Endothelial cell of umbilical vein (primary cell): ENCODE data around the gene KCNK1. TPM values are rescaled to one million over a fixed set of nuclear protein-coding genes. Genes with fewer than 3 reads are reported as not detected.

Experiments used
- BruUV-seq: library from RNA; stranded (reverse); fragments of 400-500 nt; replicated peaks from 2 replicates; lab custom pipeline; 2021; lab: Mats Ljungman, UMichigan
- CTCF ChIA-PET: fragments of 300-600, 350-600 bp; sonication (Branson Sonifier 250); formaldehyde crosslinking; loops from one replicate; lab custom pipeline; 2021; ENCODE audit warnings: antibody characterized with exemption, inconsistent platforms; lab: Charles Lee
- POLR2A ChIA-PET: fragments of 300-600, 350-600 bp; sonication (Branson Sonifier 250); formaldehyde crosslinking; loops from one replicate; lab custom pipeline; 2021; ENCODE audit warnings: antibody characterized with exemption, inconsistent platforms; lab: Charles Lee
- DNase-seq: peaks from one replicate; pipeline ENCODE4 v3.0.0-alpha.2; 2011; ENCODE audit warnings: low read depth, low spot score
- FAIRE-seq: peaks from 2 replicates; lab custom pipeline; 2011; peaks lifted over from hg19 to GRCh38; lab: Jason Lieb, UNC
- H2AFZ ChIP-seq: 2 replicates; pipeline ENCODE4 v1.6.0; 2012; ENCODE audit warnings: low read depth, low read length, control low read depth, inconsistent platforms
- H3K27ac ChIP-seq: 2 replicates; pipeline ENCODE4 v1.5.1; 2011; ENCODE audit warnings: low read depth, mild to moderate bottlenecking, control low read depth, low read length, moderate library complexity; ENCODE audit not compliant: insufficient read depth
- H3K27me3 ChIP-seq, 2 experiments: 2 replicates each; pipeline versions ENCODE4 v1.6.0 to v1.6.1; 2011; ENCODE audit warnings: low read length in 2 of 2, mixed read lengths in 1 of 2; ENCODE audit not compliant: control insufficient read depth in 2 of 2, insufficient read depth in 2 of 2
- H3K36me3 ChIP-seq, 2 experiments: 2 replicates in 1 of 2; 3 replicates in 1 of 2; pipeline ENCODE4 v1.5.1; 2011; ENCODE audit warnings: low read length in 2 of 2, mild to moderate bottlenecking in 1 of 2, moderate library complexity in 1 of 2; ENCODE audit not compliant: control insufficient read depth in 2 of 2, insufficient read depth in 2 of 2; ENCODE audit errors: extremely low read depth in 1 of 2
- H3K4me1 ChIP-seq: 3 replicates; pipeline ENCODE4 v1.5.1; 2011; ENCODE audit warnings: mild to moderate bottlenecking, low read length; ENCODE audit not compliant: control insufficient read depth, insufficient read depth; ENCODE audit errors: extremely low read depth
- H3K4me2 ChIP-seq: 2 replicates; pipeline ENCODE4 v1.6.1; 2011; ENCODE audit warnings: low read length, control low read depth, mixed read lengths; ENCODE audit not compliant: insufficient read depth
- H3K4me3 ChIP-seq, 3 experiments: fragments of 200-600 bp in 1 of 3; sonication (generic), shearing (Covaris generic) in 1 of 3; replicated peaks in 1 of 3; 2 replicates each; pipeline ENCODE4 v1.5.1; 2011 to 2016; ENCODE audit warnings: control low read depth in 3 of 3, low read length in 3 of 3, mild to moderate bottlenecking in 2 of 3, inconsistent platforms in 1 of 3, low read depth in 1 of 3, moderate library complexity in 1 of 3; ENCODE audit not compliant: insufficient read depth in 1 of 3
- H3K79me2 ChIP-seq: 2 replicates; pipeline ENCODE4 v1.6.0; 2012; ENCODE audit warnings: low read length, inconsistent platforms; ENCODE audit not compliant: control insufficient read depth, insufficient read depth
- H3K9ac ChIP-seq: replicated peaks from 2 replicates; pipeline ENCODE3; 2011; ENCODE audit warnings: low read length, control low read depth; ENCODE audit not compliant: insufficient read depth; ENCODE audit errors: extremely low read depth
- H3K9me1 ChIP-seq: replicated peaks from 3 replicates; pipeline ENCODE4 v1.6.0; 2011; ENCODE audit warnings: mild to moderate bottlenecking, low read length; ENCODE audit not compliant: control insufficient read depth, insufficient read depth; ENCODE audit errors: extremely low read depth
- H3K9me3 ChIP-seq: replicated peaks from 2 replicates; pipeline ENCODE4 v1.5.1; 2012; ENCODE audit warnings: low read length, inconsistent platforms; ENCODE audit not compliant: control insufficient read depth, insufficient read depth
- H4K20me1 ChIP-seq: replicated peaks from 2 replicates; pipeline ENCODE3; 2011; ENCODE audit warnings: mild to moderate bottlenecking, low read length; ENCODE audit not compliant: control insufficient read depth, insufficient read depth; ENCODE audit errors: extremely low read depth
- EZH2 ChIP-seq: IDR thresholded peaks from 2 replicates; pipeline ENCODE4 v1.6.1; 2012; ENCODE audit warnings: borderline replicate concordance, low read depth, mild to moderate bottlenecking, moderate library complexity, low read length, inconsistent platforms; ENCODE audit not compliant: severe bottlenecking
- FOS ChIP-seq: IDR thresholded peaks from 2 replicates; pipeline ENCODE4 v1.6.1; 2011; ENCODE audit warnings: mild to moderate bottlenecking, low read length, moderate library complexity, borderline replicate concordance; ENCODE audit not compliant: insufficient read depth
- GATA2 ChIP-seq: IDR thresholded peaks from 2 replicates; pipeline ENCODE4 v1.7.0; 2011; ENCODE audit warnings: low read depth, mild to moderate bottlenecking, moderate library complexity, mixed read lengths, low read length; ENCODE audit not compliant: insufficient read length, insufficient read depth
- JUN ChIP-seq: IDR thresholded peaks from 2 replicates; pipeline ENCODE4 v1.6.1; 2011; ENCODE audit warnings: borderline replicate concordance, low read depth; ENCODE audit not compliant: insufficient read length, insufficient read depth
- MYC ChIP-seq: IDR thresholded peaks from one replicate; pipeline ENCODE4 v1.6.1; 2011; ENCODE audit warnings: mild to moderate bottlenecking, low read depth, low read length
- POLR2A ChIP-seq: IDR thresholded peaks from 2 replicates; pipeline ENCODE4 v1.6.1; 2012; ENCODE audit warnings: low read depth, mild to moderate bottlenecking, control low read depth, low read length
- POLR2AphosphoS5 ChIP-seq: IDR thresholded peaks from 2 replicates; pipeline ENCODE4 v1.6.1; 2012; ENCODE audit warnings: low read depth, mild to moderate bottlenecking, control low read depth, low read length, moderate library complexity; ENCODE audit not compliant: insufficient read depth
- dilution Hi-C: fragments of 300-500 bp; cut with MboI; formaldehyde crosslinking; loops from one replicate; pipeline ENCODE4 v1.15.0; 2019; ENCODE audit warnings: low sequenced_read_pairs; ENCODE audit not compliant: extremely low pct_ligation_motif_present
- intact Hi-C: fragments of 100-400 bp; cut with micrococcal nuclease; formaldehyde crosslinking; loops from one replicate; pipeline ENCODE4 v1.10.0; 2022
- polyA plus RNA-seq, 4 experiments: library from polyadenylated mRNA; depleted of rRNA in 3 of 4; stranded (reverse) in 3 of 4; unstranded in 1 of 4; fragments of >200 nt; gene quantifications; 2 replicates each; pipeline versions ENCODE4 v1.2.1 to v1.2.3, GENCODE V29; 2011 to 2012; ENCODE audit warnings: missing spikeins in 1 of 4
- total RNA-seq: library from RNA; stranded (reverse); gene quantifications from 2 replicates; pipeline ENCODE4 v1.2.3, GENCODE V29; 2021
- TF ChIP-seq, protein P1 (sequence below): IDR thresholded peaks from 2 replicates; pipeline ENCODE4 v1.6.1; 2011; ENCODE audit not compliant: insufficient read depth, insufficient read length
- TF ChIP-seq, protein P2 (sequence below), 2 donors: IDR thresholded peaks; 1 replicate in 1 of 2; 2 replicates in 1 of 2; pipeline ENCODE4 v1.5.1; 2011; ENCODE audit warnings: low read length in 2 of 2, mild to moderate bottlenecking in 2 of 2, moderate library complexity in 2 of 2, control low read depth in 1 of 2, inconsistent platforms in 1 of 2, low read depth in 1 of 2; ENCODE audit not compliant: insufficient read depth in 1 of 2; ENCODE audit errors: extremely low read depth in 1 of 2

Gene KCNK1
- total and polyA plus RNA-seq, 2 donors (not counting 3 experiments of a cell fraction or from before 2014, with no cell fraction given), result 0.83 to 2.8 TPM

DNA sequence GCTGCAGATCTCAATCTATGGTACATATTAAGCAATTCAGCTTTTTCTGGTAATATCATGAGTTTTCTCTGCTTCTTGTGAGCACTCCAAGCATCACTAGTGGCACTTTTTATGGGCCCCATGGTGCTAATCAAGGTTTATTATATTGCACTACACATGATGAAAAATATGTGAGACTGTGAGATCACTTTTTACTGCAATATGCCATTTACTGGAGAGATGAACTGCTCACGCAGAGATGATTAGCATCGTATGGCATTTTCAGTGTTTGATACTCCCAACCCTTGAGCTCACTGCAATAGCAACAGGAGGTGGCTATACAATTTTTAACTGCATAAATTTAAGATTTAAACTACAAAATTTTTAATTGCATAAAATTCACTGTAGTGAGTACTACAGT lies 8.7 kb upstream of the KCNK1 start:
- H3K27me3 ChIP-seq, result no peaks in the 10 kb centered on the region
- no peaks in the 10 kb centered on the region for H3K4me1 ChIP-seq
- dilution Hi-C loops, result no loop called here
- no peak overlapping the region for H3K4me2 ChIP-seq
- no peak overlapping the region for H3K4me3 ChIP-seq
- no peaks in the 10 kb centered on the region for H3K9me3 ChIP-seq
- ChIA-PET POLR2A (no interaction called here), CTCF (interaction anchor here (0.6 kb wide), 1 partner anchor 185 kb away, joined by 5 read pairs; no protein-coding TSS in a partner anchor)
- TF ChIP-seq POLR2AphosphoS5 (no peak), MYC (no peak), FOS (no peak), JUN (no peak), POLR2A (no peak), EZH2 (no peak), GATA2 (no peak)
- TF ChIP-seq, protein P1, sequence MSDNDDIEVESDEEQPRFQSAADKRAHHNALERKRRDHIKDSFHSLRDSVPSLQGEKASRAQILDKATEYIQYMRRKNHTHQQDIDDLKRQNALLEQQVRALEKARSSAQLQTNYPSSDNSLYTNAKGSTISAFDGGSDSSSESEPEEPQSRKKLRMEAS, result no peak
- TF ChIP-seq, protein P2, sequence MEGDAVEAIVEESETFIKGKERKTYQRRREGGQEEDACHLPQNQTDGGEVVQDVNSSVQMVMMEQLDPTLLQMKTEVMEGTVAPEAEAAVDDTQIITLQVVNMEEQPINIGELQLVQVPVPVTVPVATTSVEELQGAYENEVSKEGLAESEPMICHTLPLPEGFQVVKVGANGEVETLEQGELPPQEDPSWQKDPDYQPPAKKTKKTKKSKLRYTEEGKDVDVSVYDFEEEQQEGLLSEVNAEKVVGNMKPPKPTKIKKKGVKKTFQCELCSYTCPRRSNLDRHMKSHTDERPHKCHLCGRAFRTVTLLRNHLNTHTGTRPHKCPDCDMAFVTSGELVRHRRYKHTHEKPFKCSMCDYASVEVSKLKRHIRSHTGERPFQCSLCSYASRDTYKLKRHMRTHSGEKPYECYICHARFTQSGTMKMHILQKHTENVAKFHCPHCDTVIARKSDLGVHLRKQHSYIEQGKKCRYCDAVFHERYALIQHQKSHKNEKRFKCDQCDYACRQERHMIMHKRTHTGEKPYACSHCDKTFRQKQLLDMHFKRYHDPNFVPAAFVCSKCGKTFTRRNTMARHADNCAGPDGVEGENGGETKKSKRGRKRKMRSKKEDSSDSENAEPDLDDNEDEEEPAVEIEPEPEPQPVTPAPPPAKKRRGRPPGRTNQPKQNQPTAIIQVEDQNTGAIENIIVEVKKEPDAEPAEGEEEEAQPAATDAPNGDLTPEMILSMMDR (IDR thresholded peaks at IDR 0.05; ENCODE audit: extremely low read depth in 1 of 2, insufficient read depth in 1 of 2, low read depth in 1 of 2, low read length in 2 of 2), result no peak
- H3K27ac ChIP-seq, result no peak overlapping the region
- BruUV-seq, result no TSS peak
- H3K36me3 ChIP-seq, result no peaks in the 10 kb centered on the region
- FAIRE-seq, result no peak
- no peak overlapping the region for H3K9ac ChIP-seq
- intact Hi-C loops, result no loop called here
- H3K9me1 ChIP-seq, result no peaks in the 10 kb centered on the region
- DNase-seq, result no peak
- no peak overlapping the region for H2AFZ ChIP-seq
- H4K20me1 ChIP-seq, result no peaks in the 10 kb centered on the region
- no peaks in the 10 kb centered on the region for H3K79me2 ChIP-seq
